Activated T-helper 1 cell treated with anti-CD3 and anti-CD28 coated beads, Interleukin-12 subunit alpha, Interleukin-12 subunit beta, Interleukin-2, Interleukin-4 antibody, amounts not matched to agents 30 ng/mL and 10 ng/mL and 1 ng/mL, durations not matched to agents 14 hours and 24 hours and 36 hours (primary cell): ENCODE results near the gene METTL2B. TPM values are rescaled to one million over a fixed set of nuclear protein-coding genes. Genes with fewer than 3 reads are reported as not detected.
A peak's percentile ranks its signal among the peaks of the same experiment; 100 is the strongest.
"Not testable (repeated sequence)": the region's sequence is repeated elsewhere in the genome, so short reads cannot be mapped to it uniquely, and the experiment has no call there.

ENCODE experiments used
- DNase-seq: peaks from one replicate; pipeline ENCODE4 v3.0.0; 2021; ENCODE audit warnings: low spot score
- H3K27ac Mint-ChIP-seq: one replicate; pipeline ENCODE4 v1.8.0; 2021; ENCODE audit warnings: mild to moderate bottlenecking, mixed read lengths
- H3K27me3 Mint-ChIP-seq: one replicate; pipeline ENCODE4 v1.8.0; 2022; ENCODE audit warnings: mild to moderate bottlenecking, moderate library complexity, mixed read lengths; ENCODE audit not compliant: insufficient read depth
- H3K36me3 Mint-ChIP-seq: one replicate; pipeline ENCODE4 v1.8.0; 2021; ENCODE audit warnings: low read depth, mixed read lengths
- H3K4me1 Mint-ChIP-seq: one replicate; pipeline ENCODE4 v1.8.0; 2021; ENCODE audit warnings: low read depth, mixed read lengths
- H3K4me3 Mint-ChIP-seq: one replicate; pipeline ENCODE4 v1.8.0; 2021; ENCODE audit warnings: mild to moderate bottlenecking, moderate library complexity, mixed read lengths
- H3K9me3 Mint-ChIP-seq: one replicate; pipeline ENCODE4 v1.8.0; 2021; ENCODE audit warnings: mixed read lengths
- intact Hi-C: fragments of 100-400 bp; cut with micrococcal nuclease; formaldehyde crosslinking; loops from one replicate; pipeline ENCODE4 v1.15.1; 2024
- total RNA-seq: library from RNA; stranded (reverse); gene quantifications from 2 replicates; pipeline ENCODE4 v1.2.3, GENCODE V29; 2022

Gene METTL2B
- total RNA-seq, 1 donor from 2014 or later, result 64.9 TPM

DNA sequence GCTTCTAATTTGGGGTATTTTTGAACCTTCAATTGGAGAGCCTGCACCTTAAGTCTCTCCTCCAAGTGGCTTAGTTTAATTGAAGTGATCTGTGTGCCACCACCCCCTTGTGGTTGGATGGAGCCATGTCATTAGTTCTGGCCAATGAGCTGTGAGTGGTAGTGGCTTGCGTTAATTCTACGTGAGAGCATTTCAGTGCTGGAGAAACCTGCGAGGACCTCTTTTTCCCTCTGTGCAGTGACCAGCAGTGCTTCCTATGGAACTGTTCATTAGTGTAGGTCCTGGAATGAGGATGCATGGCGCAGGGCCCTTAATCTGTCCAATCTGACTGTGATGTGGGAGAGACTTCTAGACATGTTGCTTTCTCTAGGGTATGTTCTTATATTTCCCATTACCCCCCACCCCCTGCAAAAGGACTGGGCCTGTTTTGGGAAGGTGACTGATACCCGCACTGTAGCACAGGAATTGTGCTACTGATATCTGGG lies 17.1 kb upstream of the METTL2B start:
- Mint-ChIP-seq H3K27ac (peak overlapping the region; percentile 70), H3K9me3 (no peaks in the 10 kb centered on the region), H3K4me1 (peaks cover 38% of the 10 kb centered on the region), H3K27me3 (peaks cover 2% of the 10 kb centered on the region), H3K4me3 (peak overlapping the region; percentile 73), H3K36me3 (peaks cover 38% of the 10 kb centered on the region)
- intact Hi-C loops, result loop anchor here (1.0 to 10.0 kb wide), 13 partner anchors 9 to 1493 kb away; partner anchors contain the start of genes CALU, METTL2B, SND1 and STRIP2
- peak; percentile 61 for DNase-seq

GRCh38 chr7:128462460-128462859 lies 14.1 kb upstream of the METTL2B start:
- no peaks in the 10 kb centered on the region for H3K27me3 Mint-ChIP-seq
- peaks cover 27% of the 10 kb centered on the region for H3K36me3 Mint-ChIP-seq
- no peak overlapping the region for H3K4me3 Mint-ChIP-seq
- H3K4me1 Mint-ChIP-seq, result peaks cover 25% of the 10 kb centered on the region
- no peak for DNase-seq
- no peaks in the 10 kb centered on the region for H3K9me3 Mint-ChIP-seq
- H3K27ac Mint-ChIP-seq, result no peak overlapping the region
- intact Hi-C loops, result no loop called here

- H3K9me3 Mint-ChIP-seq, DNase-seq, H3K4me3 Mint-ChIP-seq, H3K27ac Mint-ChIP-seq, H3K27me3 Mint-ChIP-seq, intact Hi-C loops: not testable (repeated sequence)
- Mint-ChIP-seq H3K36me3 (peaks cover 26% of the 10 kb centered on the region), H3K4me1 (peaks cover 17% of the 10 kb centered on the region)
Observed at GRCh38 chr7:128463345-128463744, 13.2 kb upstream of the METTL2B start.

DNA sequence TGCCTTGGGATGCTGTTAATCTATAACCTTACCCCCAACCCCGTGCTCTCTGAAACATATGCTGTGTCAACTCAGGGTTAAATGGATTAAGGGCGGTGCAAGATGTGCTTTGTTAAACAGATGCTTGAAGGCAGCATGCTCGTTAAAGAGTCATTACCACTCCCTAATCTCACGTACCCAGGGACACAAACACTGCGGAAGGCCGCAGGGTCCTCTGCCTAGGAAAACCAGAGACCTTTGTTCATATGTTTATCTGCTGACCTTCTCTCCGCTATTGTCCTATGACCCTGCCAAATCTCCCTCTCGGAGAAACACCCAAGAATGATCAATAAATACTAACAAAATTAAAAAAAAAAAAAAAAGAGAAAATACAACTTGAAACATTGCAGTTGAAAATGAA lies 12.6 kb upstream of the METTL2B start:
- intact Hi-C loops, H3K27ac Mint-ChIP-seq, H3K27me3 Mint-ChIP-seq, H3K9me3 Mint-ChIP-seq, H3K4me3 Mint-ChIP-seq, DNase-seq: not testable (repeated sequence)
- Mint-ChIP-seq H3K4me1 (peaks cover 11% of the 10 kb centered on the region), H3K36me3 (peaks cover 22% of the 10 kb centered on the region)

GRCh38 chr7:128466871-128467270 lies 9.7 kb upstream of the METTL2B start:
- H3K9me3 Mint-ChIP-seq, H3K4me1 Mint-ChIP-seq, intact Hi-C loops, H3K27ac Mint-ChIP-seq, H3K27me3 Mint-ChIP-seq, H3K4me3 Mint-ChIP-seq, DNase-seq: not testable (repeated sequence)
- peaks cover 14% of the 10 kb centered on the region for H3K36me3 Mint-ChIP-seq

- H3K4me1 Mint-ChIP-seq, result peaks cover 22% of the 10 kb centered on the region
- peak overlapping the region; percentile 98 for H3K27ac Mint-ChIP-seq
- H3K4me3 Mint-ChIP-seq, result peak overlapping the region; percentile 96
- peaks cover 18% of the 10 kb centered on the region for H3K36me3 Mint-ChIP-seq
- not testable (repeated sequence) for H3K9me3 Mint-ChIP-seq, H3K27me3 Mint-ChIP-seq, DNase-seq
- intact Hi-C loops, result loop anchor here (2.0 to 5.0 kb wide), 3 partner anchors 50 to 70 kb away; partner anchors contain the start of gene IMPDH1
Observed at GRCh38 chr7:128477336-128477690, 765 bp downstream of the METTL2B start.

DNA sequence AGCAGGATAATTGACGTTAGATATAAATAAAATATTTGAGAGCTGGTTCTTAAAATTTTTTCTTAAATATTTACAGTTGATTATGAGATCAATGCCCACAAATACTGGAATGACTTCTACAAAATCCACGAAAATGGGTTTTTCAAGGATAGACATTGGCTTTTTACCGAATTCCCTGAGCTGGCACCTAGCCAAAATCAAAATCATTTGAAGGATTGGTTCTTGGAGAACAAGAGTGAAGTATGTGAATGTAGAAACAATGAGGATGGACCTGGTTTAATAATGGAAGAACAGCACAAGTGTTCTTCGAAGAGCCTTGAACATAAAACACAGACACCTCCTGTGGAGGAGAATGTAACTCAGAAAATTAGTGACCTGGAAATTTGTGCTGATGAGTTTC lies 2.5 kb downstream of the METTL2B start:
- H3K9me3 Mint-ChIP-seq, H3K27ac Mint-ChIP-seq, DNase-seq, H3K27me3 Mint-ChIP-seq: not testable (repeated sequence)
- Mint-ChIP-seq H3K4me3 (peak overlapping the region; percentile 30), H3K36me3 (peaks cover 21% of the 10 kb centered on the region), H3K4me1 (peaks cover 22% of the 10 kb centered on the region)
- intact Hi-C loops, result loop anchor here (5.0 kb wide), 2 partner anchors 52 to 72 kb away; partner anchors contain the start of gene IMPDH1

GRCh38 chr7:128488134-128488533 lies 11.6 kb downstream of the METTL2B start:
- H3K27ac Mint-ChIP-seq, DNase-seq, H3K4me3 Mint-ChIP-seq, H3K9me3 Mint-ChIP-seq, H3K4me1 Mint-ChIP-seq, H3K27me3 Mint-ChIP-seq, intact Hi-C loops: not testable (repeated sequence)
- peaks cover 18% of the 10 kb centered on the region for H3K36me3 Mint-ChIP-seq

DNA sequence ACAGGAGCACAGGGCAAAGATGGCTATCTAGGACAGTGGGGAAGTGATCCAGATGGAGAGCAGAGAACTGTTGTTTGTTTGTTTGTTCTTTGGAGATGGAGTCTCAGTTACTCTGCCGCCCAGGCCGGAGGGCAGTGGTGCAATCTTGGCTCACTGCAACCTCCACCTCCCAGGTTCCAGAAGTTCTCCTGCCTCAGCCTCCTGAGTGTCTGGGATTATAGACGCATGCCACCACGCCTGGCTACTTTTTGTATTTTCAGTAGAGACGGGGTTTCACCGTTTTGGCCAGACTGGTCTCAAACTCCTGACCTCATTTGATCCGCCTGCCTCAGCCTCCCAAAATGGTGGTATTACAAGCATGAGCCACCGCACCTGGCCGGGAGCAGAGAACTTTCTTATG lies 20.9 kb downstream of the METTL2B start:
- intact Hi-C loops, result no loop called here
- no peak overlapping the region for H3K27ac Mint-ChIP-seq
- H3K27me3 Mint-ChIP-seq, result no peaks in the 10 kb centered on the region
- H3K4me3 Mint-ChIP-seq, result no peak overlapping the region
- DNase-seq, result no peak
- H3K4me1 Mint-ChIP-seq, result no peaks in the 10 kb centered on the region
- no peaks in the 10 kb centered on the region for H3K9me3 Mint-ChIP-seq
- H3K36me3 Mint-ChIP-seq, result peaks cover 32% of the 10 kb centered on the region

GRCh38 chr7:128505416-128505815 lies 28.9 kb downstream of the METTL2B start:
- intact Hi-C loops, DNase-seq, H3K27ac Mint-ChIP-seq, H3K9me3 Mint-ChIP-seq, H3K4me3 Mint-ChIP-seq, H3K27me3 Mint-ChIP-seq: not testable (repeated sequence)
- peaks cover 13% of the 10 kb centered on the region for H3K4me1 Mint-ChIP-seq
- H3K36me3 Mint-ChIP-seq, result peaks cover 22% of the 10 kb centered on the region

- H3K27ac Mint-ChIP-seq, H3K27me3 Mint-ChIP-seq, H3K4me3 Mint-ChIP-seq, DNase-seq, H3K9me3 Mint-ChIP-seq, intact Hi-C loops: not testable (repeated sequence)
- peaks cover 12% of the 10 kb centered on the region for H3K36me3 Mint-ChIP-seq
- peaks cover 13% of the 10 kb centered on the region for H3K4me1 Mint-ChIP-seq
Observed at GRCh38 chr7:128506819-128507218, 30.3 kb downstream of the METTL2B start.

DNA sequence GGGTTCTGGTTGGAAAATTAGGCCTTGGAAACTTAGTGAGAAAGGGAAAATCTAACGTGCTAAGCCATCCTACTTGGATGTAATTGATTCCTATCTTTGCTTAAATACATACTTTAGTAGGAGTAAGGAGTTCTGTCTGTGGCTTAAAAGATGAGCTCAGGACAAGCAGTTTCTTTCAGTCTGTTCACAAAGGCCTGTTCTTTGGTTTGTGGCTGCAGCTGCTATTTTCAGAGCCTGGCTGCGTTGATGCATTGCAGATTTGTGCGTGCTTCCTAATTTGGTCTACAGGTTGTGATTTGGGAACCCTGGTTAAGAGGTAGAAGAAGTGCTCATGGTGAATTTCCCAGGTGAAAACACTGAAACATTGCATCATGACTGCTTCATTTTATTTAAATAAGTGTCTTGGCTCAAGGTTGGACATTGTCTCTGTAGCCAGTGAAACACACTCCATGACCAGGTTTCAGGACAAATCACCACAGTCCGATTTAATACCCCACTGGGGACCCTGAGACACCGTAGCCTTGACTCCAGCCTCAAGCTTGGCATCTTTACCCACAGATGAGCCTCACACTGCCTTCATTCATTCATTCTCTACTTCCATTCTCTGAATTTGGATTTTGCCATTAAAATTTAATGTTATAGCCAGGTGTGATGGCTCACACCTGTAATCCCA lies 30.9 kb downstream of the METTL2B start:
- H3K27me3 Mint-ChIP-seq, result not testable (repeated sequence)

DNA sequence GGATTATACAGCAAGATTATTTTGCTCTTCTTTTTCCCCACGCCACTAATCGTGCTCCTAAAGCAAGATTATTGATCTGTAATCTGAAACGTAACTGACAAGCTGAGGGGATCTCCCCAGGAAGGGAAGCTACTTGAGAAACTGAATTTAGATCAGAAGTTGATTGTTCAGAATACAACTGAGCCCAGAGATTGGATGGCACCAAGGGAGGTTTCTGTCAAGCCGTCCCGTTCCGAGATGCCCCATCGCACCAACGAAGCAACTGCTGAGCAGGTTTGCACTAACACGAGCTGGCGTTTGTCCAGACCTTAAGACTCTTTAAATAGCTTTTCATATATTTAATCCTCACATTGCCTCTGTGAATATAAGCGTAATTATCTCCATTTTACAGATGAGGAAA lies 35.1 kb downstream of the METTL2B start:
- H3K27me3 Mint-ChIP-seq, H3K4me1 Mint-ChIP-seq, H3K36me3 Mint-ChIP-seq, H3K27ac Mint-ChIP-seq, H3K9me3 Mint-ChIP-seq, H3K4me3 Mint-ChIP-seq, DNase-seq, intact Hi-C loops: not testable (repeated sequence)

More for the DNA sequence above, 30.9 kb downstream of the METTL2B start:
- peak overlapping the region; percentile 44 for H3K27ac Mint-ChIP-seq
- intact Hi-C loops, H3K36me3 Mint-ChIP-seq, H3K9me3 Mint-ChIP-seq, DNase-seq, H3K4me3 Mint-ChIP-seq: not testable (repeated sequence)
- peaks cover 13% of the 10 kb centered on the region for H3K4me1 Mint-ChIP-seq
